Vagina (tissue), 2 donors: Measurements from ENCODE around the gene MYL11.

Experiments
- CTCF ChIP-seq, 3 experiments: fragments of 450-650 bp in 2 of 3; fragments of 200-600 bp in 1 of 3; sonication (generic) in 1 of 3; IDR thresholded peaks; one replicate each; pipeline ENCODE4 v1.5.1; 2017 to 2019; ENCODE audit warnings: antibody characterized with exemption in 3 of 3, mild to moderate bottlenecking in 2 of 3, moderate library complexity in 2 of 3
- POLR2A ChIP-seq, 2 donors: fragments of 450-650 bp; IDR thresholded peaks; one replicate each; pipeline ENCODE4 v1.6.1; 2017; ENCODE audit warnings: antibody characterized with exemption in 2 of 2, mild to moderate bottlenecking in 2 of 2, moderate library complexity in 2 of 2
- POLR2AphosphoS5 ChIP-seq, 2 donors: sonication (generic); formaldehyde crosslinking; IDR thresholded peaks; one replicate each; pipeline ENCODE4 v1.9.0; 2017; ENCODE audit warnings: antibody characterized with exemption in 2 of 2, mild to moderate bottlenecking in 2 of 2, low read depth in 1 of 2; ENCODE audit not compliant: insufficient read depth in 1 of 2

GRCh38 chr16:30353438-30354129, 21.0 kb upstream of the MYL11 start:
- no peak for TF ChIP-seq CTCF (IDR thresholded peaks at IDR 0.05)
- no peak for TF ChIP-seq POLR2A (IDR thresholded peaks at IDR 0.05)
- no peak for TF ChIP-seq POLR2AphosphoS5 (IDR thresholded peaks at IDR 0.05; ENCODE audit: insufficient read depth in 1 of 2, low read depth in 1 of 2)
